Mammary epithelial cell (primary cell): Measurements from ENCODE around the gene NHLRC3.

Source experiments
- EZH2 ChIP-seq: IDR thresholded peaks from 2 replicates; pipeline ENCODE4 v1.6.1; 2012; ENCODE audit warnings: low read length, inconsistent platforms, borderline replicate concordance
- TF ChIP-seq, protein P1 (sequence below), 2 donors: IDR thresholded peaks in 1 of 2; conservative IDR thresholded peaks in 1 of 2; 2 replicates each; pipeline ENCODE4 v1.5.1; 2011 to 2012; ENCODE audit warnings: inconsistent platforms in 2 of 2, low read length in 2 of 2, mild to moderate bottlenecking in 2 of 2, control low read depth in 1 of 2, low read depth in 1 of 2; ENCODE audit not compliant: insufficient read depth in 1 of 2; ENCODE audit errors: extremely low read depth in 1 of 2

DNA sequence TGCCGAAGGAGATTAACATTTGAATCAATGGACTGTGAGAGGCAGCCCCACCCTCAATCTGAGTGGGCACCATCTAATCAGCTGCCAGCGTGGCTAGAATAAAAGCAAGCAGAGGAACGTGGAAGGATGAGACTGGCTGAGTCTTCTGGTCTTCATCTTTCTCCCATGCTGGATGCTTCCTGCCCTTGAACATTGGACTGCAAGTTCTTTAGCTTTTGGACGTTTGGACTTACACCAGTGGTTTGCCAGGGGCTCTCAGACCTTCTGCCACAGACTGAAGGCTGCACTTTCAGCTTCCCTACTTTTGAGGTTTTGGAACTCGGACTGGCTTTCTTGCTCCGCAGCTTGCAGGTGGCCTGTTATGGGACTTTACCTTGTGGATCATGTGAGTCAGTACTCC, 14.7 kb downstream of the NHLRC3 start:
- TF ChIP-seq, protein P1, sequence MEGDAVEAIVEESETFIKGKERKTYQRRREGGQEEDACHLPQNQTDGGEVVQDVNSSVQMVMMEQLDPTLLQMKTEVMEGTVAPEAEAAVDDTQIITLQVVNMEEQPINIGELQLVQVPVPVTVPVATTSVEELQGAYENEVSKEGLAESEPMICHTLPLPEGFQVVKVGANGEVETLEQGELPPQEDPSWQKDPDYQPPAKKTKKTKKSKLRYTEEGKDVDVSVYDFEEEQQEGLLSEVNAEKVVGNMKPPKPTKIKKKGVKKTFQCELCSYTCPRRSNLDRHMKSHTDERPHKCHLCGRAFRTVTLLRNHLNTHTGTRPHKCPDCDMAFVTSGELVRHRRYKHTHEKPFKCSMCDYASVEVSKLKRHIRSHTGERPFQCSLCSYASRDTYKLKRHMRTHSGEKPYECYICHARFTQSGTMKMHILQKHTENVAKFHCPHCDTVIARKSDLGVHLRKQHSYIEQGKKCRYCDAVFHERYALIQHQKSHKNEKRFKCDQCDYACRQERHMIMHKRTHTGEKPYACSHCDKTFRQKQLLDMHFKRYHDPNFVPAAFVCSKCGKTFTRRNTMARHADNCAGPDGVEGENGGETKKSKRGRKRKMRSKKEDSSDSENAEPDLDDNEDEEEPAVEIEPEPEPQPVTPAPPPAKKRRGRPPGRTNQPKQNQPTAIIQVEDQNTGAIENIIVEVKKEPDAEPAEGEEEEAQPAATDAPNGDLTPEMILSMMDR (conservative IDR thresholded peaks at IDR 0.05 in 1 of 2, IDR thresholded peaks at IDR 0.05 in 1 of 2; ENCODE audit: extremely low read depth in 1 of 2, insufficient read depth in 1 of 2, low read depth in 1 of 2, low read length in 2 of 2), result no peak
- no peak for TF ChIP-seq EZH2
